ENCODE results near the gene PIPOX.

- TF ChIP-seq CTCF (IDR thresholded peaks at IDR 0.05), result no peak
- no peak for TF ChIP-seq POLR2A (IDR thresholded peaks at IDR 0.05)
Observed at GRCh38 chr17:29102046-29102445, 59.1 kb downstream of the PIPOX start.

Measured in right lobe of liver (tissue), 4 donors.